Activated naive CD8-positive, alpha-beta T cell treated with anti-CD3 and anti-CD28 coated beads, Interleukin-2, amount 50 U/mL, for 16 hours (primary cell): Measurements from ENCODE around the gene GXYLT2.

Source experiments
- DNase-seq: peaks from one replicate; pipeline ENCODE4 v3.0.0-alpha.2; 2020; ENCODE audit warnings: low read depth, low spot score

The GXYLT2 gene

GRCh38 chr3:73018298-73018697 lies 130.5 kb downstream of the GXYLT2 start:
- DNase-seq: no peak

- DNase-seq: no peak
These were observed 131.1 kb downstream of the GXYLT2 start for GRCh38 chr3:73018790-73019441.

GRCh38 chr3:73021301-73021835 lies 133.5 kb downstream of the GXYLT2 start:
- no peak for DNase-seq

DNA sequence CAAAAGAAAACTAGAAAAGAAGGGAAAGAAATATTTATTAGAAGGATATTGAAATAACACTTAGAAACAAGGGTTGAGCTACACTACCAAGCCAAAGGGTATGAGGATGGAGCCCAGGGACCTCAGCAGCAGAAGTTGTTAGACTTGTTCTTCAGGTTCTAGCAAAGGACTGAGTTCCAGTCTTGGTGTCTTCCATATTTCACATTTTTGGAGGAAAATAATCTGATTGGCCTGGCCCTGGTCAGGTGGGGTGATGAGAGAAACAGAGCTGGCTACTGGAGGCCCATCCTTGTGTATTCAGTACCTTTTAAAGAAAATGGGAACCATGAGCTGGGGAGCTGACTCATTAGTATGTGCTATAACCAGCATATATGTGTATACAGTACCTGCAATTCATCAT lies 137.0 kb downstream of the GXYLT2 start:
- DNase-seq: no peak

- no peak for DNase-seq
These were observed 138.4 kb downstream of the GXYLT2 start for GRCh38 chr3:73026111-73026759.
